Smooth muscle cell (in vitro differentiated cells): Measurements from ENCODE around the gene DRC3. TPM values are rescaled to one million over a fixed set of nuclear protein-coding genes. Genes with fewer than 3 reads are reported as not detected.

Experiments
- DNase-seq: peaks from one replicate; lab custom pipeline; 2025; ENCODE audit not compliant: unreplicated experiment; lab: John Stamatoyannopoulos, UW
- H2AFZ ChIP-seq: fragments of 200-600 bp; sonication (generic); 2 replicates; pipeline ENCODE4 v1.6.0; 2016; ENCODE audit warnings: antibody characterized with exemption, low read depth, mild to moderate bottlenecking
- H3F3A ChIP-seq: fragments of 200-600 bp; sonication (generic); 2 replicates; pipeline ENCODE4 v1.6.0; 2017; ENCODE audit warnings: antibody characterized with exemption, low read depth
- H3K27ac ChIP-seq: fragments of 200-600 bp; sonication (generic); 2 replicates; pipeline ENCODE4 v1.5.1; 2016; ENCODE audit warnings: low read depth, mild to moderate bottlenecking
- H3K27me3 ChIP-seq: fragments of 200-600 bp; sonication (generic); 2 replicates; pipeline ENCODE4 v1.6.1; 2016; ENCODE audit warnings: low read depth, mild to moderate bottlenecking
- H3K36me3 ChIP-seq: fragments of 200-600 bp; sonication (generic); 2 replicates; pipeline ENCODE4 v1.5.1; 2016; ENCODE audit warnings: low read depth
- H3K4me1 ChIP-seq: fragments of 200-600 bp; sonication (generic); 2 replicates; pipeline ENCODE4 v1.5.1; 2016; ENCODE audit warnings: low read depth
- H3K4me2 ChIP-seq: fragments of 200-600 bp; sonication (generic); 2 replicates; pipeline ENCODE4 v1.6.0; 2016; ENCODE audit warnings: mild to moderate bottlenecking
- H3K4me3 ChIP-seq: fragments of 200-600 bp; sonication (generic); 2 replicates; pipeline ENCODE4 v1.5.1; 2016; ENCODE audit warnings: mild to moderate bottlenecking
- H3K79me2 ChIP-seq: fragments of 200-600 bp; sonication (generic); 2 replicates; pipeline ENCODE4 v1.6.0; 2016; ENCODE audit warnings: low read depth, mild to moderate bottlenecking
- H3K9ac ChIP-seq: fragments of 200-600 bp; sonication (generic); 2 replicates; pipeline ENCODE4 v1.6.0; 2016; ENCODE audit warnings: low read depth
- H3K9me3 ChIP-seq: fragments of 200-600 bp; sonication (generic); replicated peaks from 2 replicates; pipeline ENCODE4 v1.5.1; 2016; ENCODE audit warnings: low read depth
- H4K20me1 ChIP-seq: fragments of 200-600 bp; sonication (generic); 2 replicates; pipeline ENCODE4 v1.6.0; 2016; ENCODE audit warnings: low read depth
- WGBS: methylation state at CpG from one replicate; pipeline ENCODE4 v1.1.7; 2016; ENCODE audit warnings: low lambda C conversion rate; 5-methylcytosine and 5-hydroxymethylcytosine counted together
- polyA plus RNA-seq: library from polyadenylated mRNA; unstranded; fragments of >200 nt; fragmentation: Nextera tagmentation; extraction: Ambion mirVana; gene quantifications from 2 replicates; pipeline ENCODE4 v1.2.1, GENCODE V29; 2016
- total RNA-seq: library from RNA; depleted of rRNA; stranded (reverse); fragments of >200 nt; gene quantifications from 2 replicates; pipeline ENCODE4 v1.2.3, GENCODE V29; 2014
- TF ChIP-seq, protein P1 (sequence below): fragments of 200-600 bp; sonication (generic); IDR thresholded peaks from 2 replicates; pipeline ENCODE4 v1.5.1; 2017; ENCODE audit warnings: borderline replicate concordance, mild to moderate bottlenecking, antibody characterized with exemption; ENCODE audit not compliant: insufficient read depth, poor library complexity, severe bottlenecking

The DRC3 gene
- total and polyA plus RNA-seq, 2 experiments from 2014 or later: 0.72 to 0.83 TPM

DNA sequence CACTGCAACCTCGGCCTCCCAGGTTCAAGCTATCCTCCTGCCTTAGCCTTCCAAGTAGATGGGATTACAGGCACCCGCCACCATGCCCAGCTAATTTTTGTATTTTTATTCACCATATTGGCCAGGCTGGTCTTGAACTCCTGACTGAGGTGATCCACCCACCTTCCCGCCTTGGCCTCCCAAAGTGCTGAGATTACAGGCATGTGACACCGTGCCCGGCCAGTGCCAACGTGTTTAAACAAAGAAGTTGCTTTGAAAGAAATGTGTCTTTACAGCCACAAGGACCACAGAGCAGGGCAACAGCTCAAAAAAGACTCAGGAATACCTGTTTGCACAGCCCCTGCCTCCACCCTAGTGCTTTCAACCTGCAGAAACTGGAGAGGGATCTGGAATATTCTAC lies 41.3 kb downstream of the DRC3 start:
- Histone ChIP-seq H2AFZ (no peak overlapping the region), H3K27me3 (no peaks in the 10 kb centered on the region), H3F3A (no peaks in the 10 kb centered on the region), H3K4me2 (no peak overlapping the region), H3K79me2 (no peaks in the 10 kb centered on the region), H3K36me3 (no peaks in the 10 kb centered on the region), H3K4me1 (no peaks in the 10 kb centered on the region), H3K9me3 (no peaks in the 10 kb centered on the region), H3K9ac (no peak overlapping the region), H3K27ac (no peak overlapping the region), H3K4me3 (no peak overlapping the region), H4K20me1 (no peaks in the 10 kb centered on the region)
- 96% methylated on average over 6 of the region's 6 CpGs for WGBS
- DNase-seq: no peak
- TF ChIP-seq, protein P1, sequence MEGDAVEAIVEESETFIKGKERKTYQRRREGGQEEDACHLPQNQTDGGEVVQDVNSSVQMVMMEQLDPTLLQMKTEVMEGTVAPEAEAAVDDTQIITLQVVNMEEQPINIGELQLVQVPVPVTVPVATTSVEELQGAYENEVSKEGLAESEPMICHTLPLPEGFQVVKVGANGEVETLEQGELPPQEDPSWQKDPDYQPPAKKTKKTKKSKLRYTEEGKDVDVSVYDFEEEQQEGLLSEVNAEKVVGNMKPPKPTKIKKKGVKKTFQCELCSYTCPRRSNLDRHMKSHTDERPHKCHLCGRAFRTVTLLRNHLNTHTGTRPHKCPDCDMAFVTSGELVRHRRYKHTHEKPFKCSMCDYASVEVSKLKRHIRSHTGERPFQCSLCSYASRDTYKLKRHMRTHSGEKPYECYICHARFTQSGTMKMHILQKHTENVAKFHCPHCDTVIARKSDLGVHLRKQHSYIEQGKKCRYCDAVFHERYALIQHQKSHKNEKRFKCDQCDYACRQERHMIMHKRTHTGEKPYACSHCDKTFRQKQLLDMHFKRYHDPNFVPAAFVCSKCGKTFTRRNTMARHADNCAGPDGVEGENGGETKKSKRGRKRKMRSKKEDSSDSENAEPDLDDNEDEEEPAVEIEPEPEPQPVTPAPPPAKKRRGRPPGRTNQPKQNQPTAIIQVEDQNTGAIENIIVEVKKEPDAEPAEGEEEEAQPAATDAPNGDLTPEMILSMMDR: no peak

DNA sequence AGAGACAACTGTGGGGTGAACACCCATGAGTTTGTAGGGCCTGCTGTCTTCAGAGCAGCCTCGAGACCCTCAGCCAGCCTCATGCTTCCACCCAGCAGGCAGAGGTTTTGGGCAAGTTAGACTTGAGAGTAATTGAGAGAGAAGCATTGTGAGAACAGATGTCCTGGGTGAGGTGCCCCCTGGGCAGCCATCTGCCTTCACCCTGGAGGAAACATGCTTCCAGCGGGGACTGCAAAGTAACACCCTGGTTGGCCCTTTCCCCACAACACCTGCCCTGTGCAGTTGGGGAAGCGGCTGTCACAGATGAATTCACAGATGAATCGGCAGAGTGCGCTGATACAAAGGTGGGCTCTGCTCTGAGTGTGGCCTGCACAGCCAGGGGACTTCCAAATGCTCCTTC lies 42.9 kb downstream of the DRC3 start:
- Histone ChIP-seq H3K9ac (no peak overlapping the region), H3K9me3 (no peaks in the 10 kb centered on the region), H4K20me1 (no peaks in the 10 kb centered on the region), H2AFZ (no peak overlapping the region), H3K79me2 (no peaks in the 10 kb centered on the region), H3K4me2 (no peak overlapping the region), H3K27me3 (no peaks in the 10 kb centered on the region), H3K27ac (no peak overlapping the region), H3K4me1 (no peaks in the 10 kb centered on the region), H3K4me3 (no peak overlapping the region), H3F3A (no peaks in the 10 kb centered on the region), H3K36me3 (no peaks in the 10 kb centered on the region)
- 96% methylated on average over 5 of the region's 5 CpGs for WGBS
- TF ChIP-seq, protein P1: no peak
- no peak for DNase-seq

DNA sequence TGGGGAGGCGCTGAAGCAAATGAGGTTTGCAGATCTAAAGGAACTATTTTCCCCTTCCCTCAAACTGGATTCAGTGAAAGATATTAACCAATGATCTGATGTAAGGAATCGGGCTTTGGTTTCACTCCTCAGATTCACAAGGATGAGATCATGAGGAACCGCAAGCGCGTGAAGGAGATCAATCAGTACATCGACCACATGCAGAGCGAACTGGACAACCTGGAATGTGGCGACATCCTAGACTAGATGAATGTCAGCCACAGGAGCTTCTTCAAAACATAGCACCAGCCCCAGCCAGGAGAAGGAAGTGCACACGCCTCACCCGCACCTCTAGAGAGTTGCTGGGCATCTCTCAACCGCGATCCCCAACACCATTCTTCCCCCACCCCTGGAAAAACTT lies 43.8 kb downstream of the DRC3 start:
- Histone ChIP-seq H3K79me2 (no peaks in the 10 kb centered on the region), H3F3A (no peaks in the 10 kb centered on the region), H3K9ac (no peak overlapping the region), H3K4me2 (no peak overlapping the region), H4K20me1 (no peaks in the 10 kb centered on the region), H2AFZ (no peak overlapping the region), H3K27ac (no peak overlapping the region), H3K36me3 (no peaks in the 10 kb centered on the region), H3K4me1 (no peaks in the 10 kb centered on the region), H3K9me3 (no peaks in the 10 kb centered on the region), H3K4me3 (no peak overlapping the region), H3K27me3 (no peaks in the 10 kb centered on the region)
- TF ChIP-seq, protein P1: no peak
- 95% methylated on average over 12 of the region's 12 CpGs for WGBS
- DNase-seq: no peak

DNA sequence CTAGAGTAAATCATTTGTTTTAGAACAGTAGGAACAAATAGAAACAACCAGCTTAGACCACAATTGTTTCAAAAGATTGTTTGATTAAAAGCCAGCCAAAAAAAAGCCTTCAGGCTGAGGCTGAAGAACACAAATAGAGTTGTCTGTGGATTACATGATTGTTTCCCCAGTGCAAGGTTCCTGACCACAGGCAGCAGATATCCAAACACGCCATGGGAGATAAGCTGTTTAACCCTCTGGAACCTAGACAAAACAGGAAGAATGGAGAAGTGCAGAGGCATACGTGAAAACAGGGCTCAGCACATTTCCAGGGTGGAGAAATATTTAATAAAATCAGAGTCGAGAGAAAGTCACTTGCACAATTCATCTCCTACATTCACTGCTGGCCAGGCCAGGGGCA lies 45.3 kb downstream of the DRC3 start:
- Histone ChIP-seq H3K79me2 (no peaks in the 10 kb centered on the region), H2AFZ (no peak overlapping the region), H3F3A (no peaks in the 10 kb centered on the region), H3K9ac (no peak overlapping the region), H3K9me3 (no peaks in the 10 kb centered on the region), H3K4me2 (peak overlapping the region; percentile 35), H3K36me3 (no peaks in the 10 kb centered on the region), H3K4me1 (no peaks in the 10 kb centered on the region), H3K4me3 (no peak overlapping the region), H4K20me1 (no peaks in the 10 kb centered on the region), H3K27ac (no peak overlapping the region), H3K27me3 (no peaks in the 10 kb centered on the region)
- DNase-seq: no peak
- 42% methylated on average over 3 of the region's 3 CpGs for WGBS
- TF ChIP-seq, protein P1: no peak
